Tibial artery (tissue), 4 donors: Measurements from ENCODE around the gene AK2.
A peak's percentile ranks its signal among the peaks of the same experiment; 100 is the strongest.
"Not testable (repeated sequence)": the region's sequence is repeated elsewhere in the genome, so short reads cannot be mapped to it uniquely, and the experiment has no call there.

ENCODE experiments used
- DNase-seq, 2 donors: peaks; one replicate each; pipeline ENCODE4 v3.0.0-alpha.2; 2019
- H3K27ac ChIP-seq, 2 donors: fragments of 200-600 bp; sonication (generic) in 1 of 2; 1 replicate in 1 of 2; 2 replicates in 1 of 2; pipeline ENCODE4 v1.5.1; 2018 to 2019; ENCODE audit warnings: mild to moderate bottlenecking in 1 of 2
- H3K27me3 ChIP-seq, 2 donors: fragments of 200-600 bp; sonication (generic) in 1 of 2; one replicate each; pipeline versions ENCODE4 v1.5.1 to v1.6.0; 2016 to 2019
- H3K36me3 ChIP-seq, 3 donors: fragments of 200-600 bp; sonication (generic) in 2 of 3; one replicate each; pipeline ENCODE4 v1.5.1; 2016 to 2019; ENCODE audit warnings: mild to moderate bottlenecking in 2 of 3
- H3K4me1 ChIP-seq, 4 donors: fragments of 200-600 bp; sonication (generic) in 2 of 4; 1 replicate in 3 of 4; 2 replicates in 1 of 4; pipeline ENCODE4 v1.5.1; 2016 to 2019
- H3K4me3 ChIP-seq, 2 donors: fragments of 200-600 bp; sonication (generic) in 1 of 2; 1 replicate in 1 of 2; 2 replicates in 1 of 2; pipeline ENCODE4 v1.5.1; 2018 to 2019; ENCODE audit warnings: mild to moderate bottlenecking in 2 of 2
- H3K9me3 ChIP-seq, 3 donors: fragments of 200-600 bp; sonication (generic) in 1 of 3; one replicate each; pipeline ENCODE4 v1.5.1; 2016 to 2019
- intact Hi-C: fragments of 100-400 bp; cut with DNase I; formaldehyde crosslinking; loops from one replicate; pipeline ENCODE4 v1.15.0; 2023; ENCODE audit warnings: low total_unique reads
- TF ChIP-seq, protein P1 (sequence below), 2 experiments: fragments of 200-600 bp in 1 of 2; fragments of 450-650 bp in 1 of 2; IDR thresholded peaks; one replicate each; pipeline ENCODE4 v1.5.1; 2017 to 2019; ENCODE audit warnings: antibody characterized with exemption in 2 of 2, mild to moderate bottlenecking in 1 of 2, moderate library complexity in 1 of 2

Gene AK2

DNA sequence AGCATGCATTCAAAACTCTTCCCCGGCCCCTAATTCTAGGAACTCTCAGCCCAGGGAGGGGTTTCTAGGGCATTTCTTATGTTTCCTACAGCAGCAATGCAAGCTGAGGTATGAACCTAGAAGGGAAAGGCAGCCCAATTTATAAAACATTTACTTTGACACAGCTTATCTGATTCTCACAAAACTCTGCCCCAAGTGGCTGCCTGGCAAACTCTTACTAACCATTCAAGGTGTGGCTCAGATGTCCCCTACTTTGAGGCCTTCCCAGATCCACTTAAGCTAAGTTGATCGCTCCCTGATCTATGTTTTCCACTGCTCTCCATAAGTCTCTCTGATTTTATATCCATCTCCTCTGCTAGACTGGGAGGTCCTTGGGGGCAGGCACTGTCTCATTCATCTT, 35.4 kb downstream of the AK2 start:
- Histone ChIP-seq H3K4me1 (peaks cover 0 to 25% (median 8%) of the 10 kb centered on the region in 4 donors), H3K36me3 (no peaks in the 10 kb centered on the region)

DNA sequence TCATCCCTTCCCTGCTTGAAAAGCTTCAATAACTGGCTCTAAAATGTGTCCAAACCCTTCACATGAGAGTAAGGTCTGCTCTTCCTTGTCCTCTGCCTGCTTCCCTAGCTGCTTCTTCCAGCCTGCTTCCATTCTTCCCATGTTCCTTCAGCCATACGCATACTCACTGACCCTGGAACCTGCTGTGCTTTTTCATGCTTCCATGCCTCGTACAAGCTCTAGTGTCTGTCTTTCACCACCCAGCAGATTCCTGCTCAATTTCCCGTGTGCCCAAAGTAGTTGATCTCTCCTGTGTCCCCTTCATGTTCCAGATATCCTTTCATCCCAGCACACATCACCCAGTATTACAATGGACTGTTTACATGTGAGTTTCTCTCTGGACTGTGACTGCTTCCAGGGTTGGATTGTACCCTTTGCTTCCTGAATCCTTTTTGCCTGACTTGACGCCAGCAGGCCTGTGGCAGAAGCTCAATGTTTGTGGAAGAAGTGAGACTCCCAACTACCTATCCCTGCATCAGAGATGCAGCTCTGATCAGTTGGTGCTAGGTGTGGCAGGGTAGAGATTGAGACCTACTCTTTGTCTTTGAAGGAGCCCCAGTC, 36.2 kb downstream of the AK2 start:
- no peak overlapping the region for H3K4me3 ChIP-seq
- intact Hi-C loops, result no loop called here
- no peaks in the 10 kb centered on the region for H3K36me3 ChIP-seq
- peaks cover 0 to 25% (median 8%) of the 10 kb centered on the region in 4 donors for H3K4me1 ChIP-seq
- no peaks in the 10 kb centered on the region for H3K27me3 ChIP-seq
- TF ChIP-seq, protein P1, sequence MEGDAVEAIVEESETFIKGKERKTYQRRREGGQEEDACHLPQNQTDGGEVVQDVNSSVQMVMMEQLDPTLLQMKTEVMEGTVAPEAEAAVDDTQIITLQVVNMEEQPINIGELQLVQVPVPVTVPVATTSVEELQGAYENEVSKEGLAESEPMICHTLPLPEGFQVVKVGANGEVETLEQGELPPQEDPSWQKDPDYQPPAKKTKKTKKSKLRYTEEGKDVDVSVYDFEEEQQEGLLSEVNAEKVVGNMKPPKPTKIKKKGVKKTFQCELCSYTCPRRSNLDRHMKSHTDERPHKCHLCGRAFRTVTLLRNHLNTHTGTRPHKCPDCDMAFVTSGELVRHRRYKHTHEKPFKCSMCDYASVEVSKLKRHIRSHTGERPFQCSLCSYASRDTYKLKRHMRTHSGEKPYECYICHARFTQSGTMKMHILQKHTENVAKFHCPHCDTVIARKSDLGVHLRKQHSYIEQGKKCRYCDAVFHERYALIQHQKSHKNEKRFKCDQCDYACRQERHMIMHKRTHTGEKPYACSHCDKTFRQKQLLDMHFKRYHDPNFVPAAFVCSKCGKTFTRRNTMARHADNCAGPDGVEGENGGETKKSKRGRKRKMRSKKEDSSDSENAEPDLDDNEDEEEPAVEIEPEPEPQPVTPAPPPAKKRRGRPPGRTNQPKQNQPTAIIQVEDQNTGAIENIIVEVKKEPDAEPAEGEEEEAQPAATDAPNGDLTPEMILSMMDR (IDR thresholded peaks at IDR 0.05), result no peak
- peak in 1 of 2 donors; percentile 33 for DNase-seq
- no peaks in the 10 kb centered on the region for H3K9me3 ChIP-seq
- H3K27ac ChIP-seq, result no peak overlapping the region

More for the DNA sequence above, 35.4 kb downstream of the AK2 start:
- TF ChIP-seq, protein P1 (IDR thresholded peaks at IDR 0.05), result no peak
- H3K27ac ChIP-seq, result no peak overlapping the region
- no peaks in the 10 kb centered on the region for H3K27me3 ChIP-seq
- no peaks in the 10 kb centered on the region for H3K9me3 ChIP-seq
- peak in 1 of 2 donors; percentile 7 for DNase-seq
- intact Hi-C loops, result no loop called here
- no peak overlapping the region for H3K4me3 ChIP-seq

DNA sequence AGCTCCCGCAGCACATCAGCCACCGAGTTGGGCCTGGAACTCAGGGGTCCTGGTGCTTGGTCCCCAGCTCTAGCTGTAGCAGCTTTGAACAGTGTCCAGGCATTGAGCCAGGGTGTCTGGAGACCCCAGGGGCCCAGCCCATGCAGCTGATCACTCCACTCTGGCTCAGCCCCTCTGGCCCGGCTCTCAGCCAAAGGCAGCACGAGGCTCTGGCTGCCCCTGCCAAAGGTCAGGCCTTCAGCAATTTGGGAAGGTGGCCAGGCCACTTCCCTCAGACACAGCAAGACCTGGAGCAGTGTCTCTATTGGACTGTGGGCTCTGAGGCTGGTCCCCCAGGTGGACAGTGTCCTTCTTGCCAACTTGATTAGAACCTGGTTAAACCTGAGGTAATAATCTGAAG, 37.7 kb downstream of the AK2 start:
- H3K4me1 ChIP-seq, result peaks cover 0 to 30% (median 8%) of the 10 kb centered on the region in 4 donors
- H3K36me3 ChIP-seq, result no peaks in the 10 kb centered on the region
- H3K4me3 ChIP-seq, result no peak overlapping the region
- H3K27ac ChIP-seq, result no peak overlapping the region
- H3K9me3 ChIP-seq, result no peaks in the 10 kb centered on the region
- intact Hi-C loops, result no loop called here
- DNase-seq, result peak in 1 of 2 donors; percentile 61
- TF ChIP-seq, protein P1 (IDR thresholded peaks at IDR 0.05), result no peak
- H3K27me3 ChIP-seq, result no peaks in the 10 kb centered on the region

DNA sequence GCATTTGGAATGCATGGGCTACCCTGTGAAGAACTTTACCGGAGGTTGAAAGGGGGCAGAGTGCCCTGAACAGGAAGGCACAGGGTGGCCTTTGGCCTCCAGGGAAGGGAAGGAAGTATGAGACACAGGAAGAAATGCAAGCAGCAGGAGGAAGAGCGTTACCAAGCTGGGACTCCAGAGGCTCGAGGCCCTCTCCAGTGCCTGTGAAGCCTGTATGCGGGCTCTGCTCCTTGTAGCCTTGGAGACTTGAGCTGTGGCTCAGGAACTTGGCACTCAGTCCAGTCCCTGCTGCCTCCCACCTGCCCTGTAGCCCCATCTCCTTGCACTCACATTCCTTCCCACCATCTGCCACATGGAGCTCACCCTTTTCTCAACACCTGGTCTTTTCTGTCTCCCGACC, 38.6 kb downstream of the AK2 start:
- H3K4me1 ChIP-seq, result peaks cover 0 to 40% (median 10%) of the 10 kb centered on the region in 4 donors
- TF ChIP-seq, protein P1 (IDR thresholded peaks at IDR 0.05), result no peak
- H3K27me3 ChIP-seq, result no peaks in the 10 kb centered on the region
- intact Hi-C loops, result no loop called here
- no peaks in the 10 kb centered on the region for H3K9me3 ChIP-seq
- no peak overlapping the region for H3K27ac ChIP-seq
- H3K36me3 ChIP-seq, result no peaks in the 10 kb centered on the region
- DNase-seq, result peak in 1 of 2 donors; percentile 38
- no peak overlapping the region for H3K4me3 ChIP-seq

DNA sequence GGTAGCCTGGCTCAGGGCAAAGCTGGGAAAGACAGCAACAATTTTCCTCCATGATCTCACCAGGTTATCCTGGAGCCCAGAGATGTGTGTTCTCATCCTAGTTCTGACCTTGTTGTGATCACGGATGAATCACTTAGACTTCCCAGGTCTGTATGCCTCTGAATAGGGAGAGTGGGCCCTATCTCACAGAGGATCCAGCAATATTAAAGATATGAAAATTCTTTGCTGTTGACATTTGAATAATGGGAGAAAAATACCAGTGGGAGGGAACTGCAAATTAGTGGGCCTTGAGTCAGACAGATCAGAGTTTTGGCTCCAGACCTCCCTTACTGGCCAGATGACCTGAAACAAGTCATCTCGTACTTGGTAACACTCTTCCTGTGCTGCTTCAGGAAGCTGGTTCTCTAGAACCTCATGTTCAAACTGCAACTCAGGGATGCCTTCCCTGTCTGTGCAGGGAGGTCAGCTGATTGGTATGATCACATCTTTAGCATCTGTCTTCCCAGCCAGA, 39.2 kb downstream of the AK2 start:
- intact Hi-C loops, result no loop called here
- TF ChIP-seq, protein P1 (IDR thresholded peaks at IDR 0.05), result no peak
- no peaks in the 10 kb centered on the region for H3K9me3 ChIP-seq
- DNase-seq, result no peak
- H3K36me3 ChIP-seq, result no peaks in the 10 kb centered on the region
- H3K27ac ChIP-seq, result peak overlapping the region in 1 of 2 donors; percentile 28
- H3K27me3 ChIP-seq, result no peaks in the 10 kb centered on the region
- H3K4me1 ChIP-seq, result peaks cover 0 to 46% (median 16%) of the 10 kb centered on the region in 4 donors
- no peak overlapping the region for H3K4me3 ChIP-seq

DNA sequence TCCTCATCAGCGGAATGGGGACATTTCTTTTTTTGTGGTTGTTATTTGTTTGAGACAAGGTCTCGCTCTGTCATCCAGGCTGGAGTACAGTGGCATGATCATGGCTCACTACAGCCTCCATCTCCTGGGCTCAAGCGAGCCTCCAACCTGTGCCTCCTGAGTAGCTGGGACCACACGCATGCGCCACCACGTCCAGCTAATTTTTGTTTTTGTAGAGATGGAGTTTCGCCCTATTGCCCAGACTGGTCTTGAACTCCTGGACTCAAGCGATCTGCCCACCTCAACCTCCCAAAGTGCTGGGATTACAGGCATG, 43.4 kb downstream of the AK2 start:
- H3K36me3 ChIP-seq, DNase-seq, H3K4me3 ChIP-seq, H3K9me3 ChIP-seq, H3K27me3 ChIP-seq, intact Hi-C loops: not testable (repeated sequence)
- Histone ChIP-seq H3K27ac (peak overlapping the region; percentile 25 to 53), H3K4me1 (peaks cover 0 to 75% (median 36%) of the 10 kb centered on the region in 4 donors)
